Activated gamma-delta T cell treated with Interleukin-2 at 50 U/mL for 16 hours (primary cell): ENCODE results near the gene XRCC5.
"Not testable (repeated sequence)": the region's sequence is repeated elsewhere in the genome, so short reads cannot be mapped to it uniquely, and the experiment has no call there.

ENCODE experiments used
- DNase-seq: peaks from one replicate; pipeline ENCODE4 v3.0.0-alpha.2; 2020

XRCC5 gene

GRCh38 chr2:216108967-216109921 lies at the start of gene XRCC5:
Gene XRCC5 (plus strand): TSS chr2:216109348. CDS start chr2:216109437, 89 bp downstream.
- peak; percentile 98 for DNase-seq

GRCh38 chr2:216064014-216064630 lies 45.0 kb upstream of the XRCC5 start:
- DNase-seq: no peak

DNA sequence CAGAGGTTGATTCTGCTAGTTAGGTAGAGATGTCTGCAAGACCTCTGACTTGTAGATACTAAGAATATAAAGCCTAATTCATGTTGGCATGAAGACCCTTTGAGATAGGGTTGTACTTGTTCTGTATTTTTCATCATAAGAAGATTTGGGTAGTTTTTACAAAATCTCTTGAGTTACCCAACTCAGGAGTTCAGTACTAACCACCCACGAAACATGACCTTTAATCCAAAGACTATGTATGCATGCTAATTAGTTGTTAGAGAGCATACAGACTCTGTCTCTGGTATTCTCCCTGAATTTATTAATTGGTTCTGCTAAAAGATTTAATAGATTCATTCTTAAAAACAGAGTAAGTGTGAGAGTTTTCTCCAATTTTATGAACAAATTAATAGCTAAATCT lies 44.5 kb upstream of the XRCC5 start:
- DNase-seq: no peak

GRCh38 chr2:216066230-216066629 lies 42.9 kb upstream of the XRCC5 start:
- no peak for DNase-seq

DNA sequence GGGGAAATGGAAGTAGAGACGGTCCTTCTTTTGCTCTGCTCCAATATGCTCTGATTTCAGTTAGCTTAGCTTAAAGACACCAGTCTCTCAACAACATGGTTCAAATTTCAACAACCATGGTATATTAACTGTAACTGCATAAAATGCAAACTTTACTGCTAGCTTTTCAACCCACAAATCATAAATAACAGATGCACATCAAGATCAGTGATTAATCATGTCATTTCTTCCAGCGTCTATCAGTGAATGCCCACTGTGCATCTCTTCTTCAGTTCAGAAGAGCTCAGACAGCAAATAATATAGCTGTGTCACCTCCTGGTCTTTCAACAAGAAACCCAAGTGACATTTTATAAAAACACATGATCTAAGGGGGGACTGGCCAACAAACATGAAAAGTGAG lies 40.1 kb upstream of the XRCC5 start:
- no peak for DNase-seq

- DNase-seq: no peak
Observed at GRCh38 chr2:216070195-216070594, 39.0 kb upstream of the XRCC5 start.

GRCh38 chr2:216071111-216071851 lies 37.9 kb upstream of the XRCC5 start:
- no peak for DNase-seq

GRCh38 chr2:216072473-216072872 lies 36.7 kb upstream of the XRCC5 start:
- no peak for DNase-seq

DNA sequence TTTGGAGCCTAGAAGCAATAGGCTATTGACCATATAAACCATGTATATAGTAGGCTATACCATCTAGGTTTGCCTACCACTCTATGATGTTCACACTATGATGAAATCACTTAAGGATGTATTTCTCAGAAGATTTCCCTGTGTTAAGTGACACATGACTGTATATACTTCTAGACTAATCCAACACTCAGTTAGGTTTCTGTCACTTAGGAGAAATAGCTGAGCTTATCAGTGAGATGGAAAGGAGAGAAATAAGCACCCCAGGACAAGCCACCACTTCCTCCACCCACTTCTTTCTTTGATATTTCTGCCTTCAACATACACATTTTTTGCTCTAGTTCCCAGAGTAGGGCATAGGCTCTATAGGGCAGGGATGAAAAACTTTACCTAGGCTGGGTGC lies 35.4 kb upstream of the XRCC5 start:
- no peak for DNase-seq

GRCh38 chr2:216074380-216074779 lies 34.8 kb upstream of the XRCC5 start:
- DNase-seq: no peak

DNA sequence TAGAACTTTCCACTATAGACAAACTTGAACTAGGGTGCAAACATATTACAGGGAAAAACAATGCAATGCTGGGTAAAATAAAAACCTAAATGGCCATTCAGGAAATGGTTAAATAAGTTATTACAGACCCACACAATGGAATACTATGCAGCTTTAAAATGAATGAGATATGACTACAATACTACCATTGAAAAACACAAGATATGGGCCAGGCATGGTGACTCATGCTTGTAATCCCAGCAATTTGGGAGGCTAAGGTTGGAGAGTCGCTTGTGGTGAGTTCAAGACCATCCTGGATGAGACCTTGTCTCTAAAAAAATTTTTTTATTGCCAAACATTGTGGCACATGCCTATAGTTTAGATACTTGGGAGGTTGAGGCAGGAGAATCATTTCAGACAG lies 34.4 kb upstream of the XRCC5 start:
- no peak for DNase-seq

DNA sequence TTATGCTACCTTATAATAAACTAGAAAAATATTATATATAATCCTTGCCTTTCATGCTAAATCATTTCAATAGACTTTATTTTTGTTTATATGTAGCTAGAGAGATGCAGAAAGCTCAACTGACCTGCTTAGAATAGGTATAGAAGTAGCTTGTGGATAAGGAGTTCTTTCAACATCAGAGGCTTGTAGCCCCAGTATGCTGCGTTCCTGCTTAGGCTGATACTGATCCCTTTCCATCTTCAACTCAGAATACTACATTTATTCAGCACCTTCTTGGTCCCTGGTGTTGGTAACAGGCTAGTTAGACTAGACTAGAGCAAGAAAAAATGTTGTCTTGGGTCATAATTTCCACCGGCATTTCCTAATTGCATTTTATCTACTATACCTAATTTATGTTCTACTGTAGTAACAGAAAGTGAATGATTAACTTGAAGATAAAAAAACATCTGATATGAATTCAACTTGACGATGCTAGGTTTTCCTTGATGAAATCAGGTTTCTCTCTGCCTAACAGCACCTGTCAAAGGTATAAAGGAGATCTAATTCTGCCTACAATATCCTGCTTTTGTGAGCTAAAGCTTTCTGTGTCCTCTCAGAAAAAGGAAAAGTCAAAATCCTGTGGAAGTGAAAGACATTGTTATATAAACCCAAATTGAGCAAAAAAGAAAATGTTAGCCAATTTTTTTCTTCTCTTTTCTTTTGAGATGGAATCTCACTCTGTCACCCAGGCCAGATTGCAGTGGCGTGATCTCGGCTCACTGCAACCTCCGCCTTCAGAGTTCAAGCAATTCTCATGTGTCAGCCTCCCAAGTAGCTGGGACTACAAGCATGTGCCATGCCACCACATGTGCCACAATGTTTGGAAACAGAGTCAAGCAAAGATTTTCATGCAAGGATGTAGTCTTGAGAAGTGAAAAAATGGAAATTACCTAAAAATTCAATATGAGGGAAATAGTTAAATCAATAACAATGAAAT lies 33.4 kb upstream of the XRCC5 start:
- no peak for DNase-seq

- DNase-seq: no peak
Observed at GRCh38 chr2:216078776-216079175, 30.4 kb upstream of the XRCC5 start.

DNA sequence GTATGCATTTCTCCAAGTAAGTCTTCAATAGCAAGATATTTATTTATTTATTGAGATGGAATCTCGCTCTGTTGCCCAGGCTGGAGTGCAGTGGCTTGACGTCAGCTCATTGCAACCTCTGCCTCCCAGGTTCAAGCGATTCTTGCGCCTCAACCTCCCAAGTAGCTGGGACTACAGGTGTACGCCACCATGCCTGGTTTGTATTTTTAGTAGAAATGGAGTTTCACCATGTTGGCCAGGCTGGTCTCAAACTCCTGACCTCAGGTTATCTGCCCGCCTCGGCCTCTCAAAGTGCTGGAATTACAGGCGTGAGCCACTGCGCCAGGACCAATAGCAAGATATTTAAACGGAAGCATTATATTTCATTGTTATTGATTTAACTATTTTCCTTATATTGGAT lies 29.1 kb upstream of the XRCC5 start:
- not testable (repeated sequence) for DNase-seq

GRCh38 chr2:216081012-216081411 lies 28.1 kb upstream of the XRCC5 start:
- DNase-seq: no peak

- peak; percentile 72 for DNase-seq
Observed at GRCh38 chr2:216081487-216082116, 27.5 kb upstream of the XRCC5 start, which contains the start of the genes PECR and TMEM169. Gene PECR (minus strand): TSS chr2:216081809. CDS start chr2:216081741, 68 bp downstream. Gene TMEM169 (plus strand): TSS chr2:216081919. CDS start chr2:216095964, 14,045 bp downstream.

GRCh38 chr2:216082117-216082711 lies 26.9 kb upstream of the XRCC5 start:
- no peak for DNase-seq

GRCh38 chr2:216082805-216083204 lies 26.3 kb upstream of the XRCC5 start:
- DNase-seq: no peak

- DNase-seq: no peak
Observed at GRCh38 chr2:216083464-216084281, 25.5 kb upstream of the XRCC5 start.

- peak; percentile 14 for DNase-seq
Observed at GRCh38 chr2:216084547-216084946, 24.6 kb upstream of the XRCC5 start.
